GM23248 (cell line): ENCODE data around the gene FNDC3B. TPM values are rescaled to one million over a fixed set of nuclear protein-coding genes. Genes with fewer than 3 reads are reported as not detected.

Experiments
- DNase-seq: peaks from one replicate; pipeline ENCODE4 v3.0.0-alpha.2; 2015
- H2AFZ ChIP-seq: fragments of 200-600 bp; sonication (generic); 2 replicates; pipeline ENCODE4 v1.6.1; 2016; ENCODE audit warnings: antibody characterized with exemption
- H3F3A ChIP-seq: fragments of 200-600 bp; sonication (generic); 2 replicates; pipeline ENCODE4 v1.6.1; 2016; ENCODE audit warnings: mild to moderate bottlenecking, antibody characterized with exemption, mixed run types; ENCODE audit not compliant: insufficient read depth
- H3K27ac ChIP-seq: fragments of 200-600 bp; sonication (generic); 2 replicates; pipeline ENCODE4 v1.5.1; 2016; ENCODE audit warnings: mild to moderate bottlenecking
- H3K27me3 ChIP-seq: fragments of 200-600 bp; sonication (generic); replicated peaks from 2 replicates; pipeline ENCODE4 v1.6.1; 2016; ENCODE audit warnings: mild to moderate bottlenecking; ENCODE audit not compliant: insufficient read depth
- H3K36me3 ChIP-seq: fragments of 200-600 bp; sonication (generic); 2 replicates; pipeline ENCODE4 v1.6.1; 2016; ENCODE audit warnings: low read depth, mild to moderate bottlenecking
- H3K4me1 ChIP-seq: fragments of 200-600 bp; sonication (generic); 2 replicates; pipeline ENCODE4 v1.6.1; 2016; ENCODE audit warnings: mild to moderate bottlenecking; ENCODE audit not compliant: insufficient read depth
- H3K4me2 ChIP-seq: fragments of 200-600 bp; sonication (generic); one replicate; pipeline ENCODE4 v1.6.1; 2016; ENCODE audit warnings: mild to moderate bottlenecking; ENCODE audit not compliant: unreplicated experiment
- H3K4me3 ChIP-seq: fragments of 200-600 bp; sonication (generic); 2 replicates; pipeline ENCODE4 v1.5.1; 2016; ENCODE audit warnings: mild to moderate bottlenecking
- H3K79me2 ChIP-seq: fragments of 200-600 bp; sonication (generic); 2 replicates; pipeline ENCODE4 v1.6.1; 2016; ENCODE audit warnings: mild to moderate bottlenecking; ENCODE audit not compliant: insufficient read depth
- H3K9ac ChIP-seq: fragments of 200-600 bp; sonication (generic); 2 replicates; pipeline ENCODE4 v1.6.1; 2016; ENCODE audit warnings: mild to moderate bottlenecking
- H3K9me2 ChIP-seq: fragments of 200-600 bp; sonication (generic); 2 replicates; pipeline ENCODE4 v1.6.1; 2016; ENCODE audit warnings: mixed run types, mild to moderate bottlenecking, moderate library complexity; ENCODE audit not compliant: insufficient read depth
- H3K9me3 ChIP-seq: fragments of 200-600 bp; sonication (generic); one replicate; pipeline ENCODE4 v1.6.1; 2017; ENCODE audit warnings: low read depth
- H4K20me1 ChIP-seq: fragments of 200-600 bp; sonication (generic); 2 replicates; pipeline ENCODE4 v1.6.0; 2016; ENCODE audit not compliant: insufficient read depth
- EZH2 ChIP-seq: fragments of 200-600 bp; sonication (generic); IDR thresholded peaks from 2 replicates; pipeline ENCODE4 v1.6.1; 2018; ENCODE audit warnings: antibody characterized with exemption, mild to moderate bottlenecking; ENCODE audit not compliant: insufficient read depth, poor library complexity, severe bottlenecking
- EZH2phosphoT487 ChIP-seq: fragments of 200-600 bp; sonication (generic); IDR thresholded peaks from 2 replicates; pipeline ENCODE4 v1.6.1; 2018; ENCODE audit warnings: antibody characterized with exemption, moderate library complexity, mild to moderate bottlenecking, low read depth; ENCODE audit not compliant: insufficient read depth
- WGBS, 2 experiments: methylation state at CpG; one replicate each; pipeline ENCODE4 v1.1.6; 2015 to 2017; ENCODE audit warnings: low lambda C conversion rate in 2 of 2, low coverage in 1 of 2; ENCODE audit errors: missing lambda C conversion rate in 2 of 2; 5-methylcytosine and 5-hydroxymethylcytosine counted together
- in situ Hi-C: fragments of 300-500 bp; cut with MboI; formaldehyde crosslinking; loops from 2 replicates; pipeline ENCODE4 v1.15.0; 2020
- polyA plus RNA-seq: library from polyadenylated mRNA; unstranded; fragments of >200 nt; fragmentation: Nextera tagmentation; extraction: Ambion mirVana; gene quantifications from 2 replicates; pipeline ENCODE4 v1.2.1, GENCODE V29; 2016
- total RNA-seq: library from RNA; depleted of rRNA; stranded (reverse); fragments of >200 nt; shearing (Covaris generic); gene quantifications from 2 replicates; pipeline ENCODE4 v1.2.3, GENCODE V29; 2014

The FNDC3B gene
- total and polyA plus RNA-seq, 2 experiments from 2014 or later = 85.5 to 123 TPM

DNA sequence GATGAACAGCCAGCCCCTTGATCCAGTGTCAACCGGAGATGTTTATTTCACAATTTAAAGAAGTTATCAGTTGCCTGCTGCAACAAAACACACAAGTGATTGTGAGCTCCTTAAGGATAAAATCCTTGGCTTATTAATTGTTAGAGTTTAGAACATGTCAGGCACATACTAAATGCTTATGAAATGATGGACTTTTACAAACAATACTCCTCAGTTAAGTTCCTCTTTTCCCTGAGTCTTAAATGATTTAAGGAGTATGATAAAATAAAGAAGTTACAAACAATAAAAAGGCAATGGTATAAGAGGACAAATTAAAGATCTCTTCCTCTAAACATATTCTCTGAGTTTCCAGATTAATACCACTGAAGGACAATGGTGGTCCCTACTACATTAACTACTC is 403.2 kb downstream of the FNDC3B start:
- Histone ChIP-seq H3K4me3 (no peak overlapping the region), H3F3A (no peaks in the 10 kb centered on the region), H3K27ac (no peak overlapping the region), H3K79me2 (no peaks in the 10 kb centered on the region), H4K20me1 (no peaks in the 10 kb centered on the region), H3K9me3 (no peaks in the 10 kb centered on the region), H3K9me2 (no peaks in the 10 kb centered on the region), H3K4me1 (no peaks in the 10 kb centered on the region), H3K27me3 (peaks cover 82% of the 10 kb centered on the region), H2AFZ (no peak overlapping the region), H3K4me2 (no peak overlapping the region), H3K36me3 (no peaks in the 10 kb centered on the region), H3K9ac (no peak overlapping the region)
- DNase-seq = no peak
- TF ChIP-seq EZH2phosphoT487 = no peak
- TF ChIP-seq EZH2 = no peak
- in situ Hi-C loops = no loop called here
- 33 to 47% methylated on average over 1 of the region's 1 CpG for WGBS, 2 experiments

DNA sequence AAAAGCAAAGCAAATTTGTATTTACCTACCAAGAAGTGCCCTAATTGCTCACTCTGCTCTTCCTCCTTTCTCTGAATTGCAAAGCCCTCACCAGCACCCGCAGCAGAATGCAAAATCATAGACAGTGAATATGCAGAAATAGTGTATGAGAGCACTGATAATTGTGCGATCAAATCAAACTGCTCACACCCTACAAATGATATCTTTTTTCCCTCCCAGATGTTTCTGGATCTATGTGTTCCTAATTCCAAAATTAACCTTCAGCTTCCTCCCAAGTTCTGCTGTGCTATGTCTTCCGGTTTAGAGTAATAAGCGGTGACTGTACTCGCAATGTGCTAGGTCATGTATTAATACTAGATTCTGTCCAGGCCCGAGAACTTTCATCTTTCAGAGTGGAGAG is 405.4 kb downstream of the FNDC3B start:
- no peak for TF ChIP-seq EZH2phosphoT487
- TF ChIP-seq EZH2 = no peak
- Histone ChIP-seq H4K20me1 (no peaks in the 10 kb centered on the region), H3K9me3 (no peaks in the 10 kb centered on the region), H2AFZ (no peak overlapping the region), H3K27ac (no peak overlapping the region), H3K79me2 (no peaks in the 10 kb centered on the region), H3K27me3 (peaks cover 83% of the 10 kb centered on the region), H3K4me1 (no peaks in the 10 kb centered on the region), H3K4me2 (no peak overlapping the region), H3K4me3 (no peak overlapping the region), H3K36me3 (no peaks in the 10 kb centered on the region), H3K9me2 (no peaks in the 10 kb centered on the region), H3F3A (no peaks in the 10 kb centered on the region), H3K9ac (no peak overlapping the region)
- WGBS, 2 experiments = 54 to 55% methylated on average over 6 of the region's 6 CpGs
- in situ Hi-C loops = no loop called here
- no peak for DNase-seq

DNA sequence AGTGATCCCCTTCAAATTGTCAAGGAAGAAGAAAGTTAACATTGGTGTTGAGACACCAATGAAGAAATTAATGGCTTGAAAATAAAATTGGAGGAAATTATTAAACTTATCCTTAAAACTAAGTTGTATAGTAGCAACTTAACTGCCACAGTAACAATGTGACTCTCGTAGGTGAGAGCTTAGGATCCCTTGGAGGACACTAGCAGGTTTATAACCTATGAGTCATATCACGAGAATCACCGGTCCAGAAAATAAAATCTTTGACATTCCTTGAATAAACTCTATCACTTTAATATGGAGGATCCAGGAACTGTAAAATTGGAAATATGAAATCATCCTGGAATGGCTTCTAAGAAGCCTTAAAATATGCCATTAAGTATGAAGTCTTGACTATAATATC is 406.8 kb downstream of the FNDC3B start:
- H3K4me2 ChIP-seq = no peak overlapping the region
- no peak overlapping the region for H2AFZ ChIP-seq
- no peaks in the 10 kb centered on the region for H3K79me2 ChIP-seq
- no peak overlapping the region for H3K9ac ChIP-seq
- H3F3A ChIP-seq = no peaks in the 10 kb centered on the region
- H4K20me1 ChIP-seq = no peaks in the 10 kb centered on the region
- no peaks in the 10 kb centered on the region for H3K9me2 ChIP-seq
- H3K9me3 ChIP-seq = no peaks in the 10 kb centered on the region
- no peaks in the 10 kb centered on the region for H3K36me3 ChIP-seq
- DNase-seq = no peak
- H3K4me1 ChIP-seq = no peaks in the 10 kb centered on the region
- no peak overlapping the region for H3K27ac ChIP-seq
- peaks cover 82% of the 10 kb centered on the region for H3K27me3 ChIP-seq
- TF ChIP-seq EZH2 = no peak
- no peak for TF ChIP-seq EZH2phosphoT487
- H3K4me3 ChIP-seq = no peak overlapping the region
- in situ Hi-C loops = no loop called here
- WGBS, 2 experiments = 82 to 86% methylated on average over 3 of the region's 3 CpGs

DNA sequence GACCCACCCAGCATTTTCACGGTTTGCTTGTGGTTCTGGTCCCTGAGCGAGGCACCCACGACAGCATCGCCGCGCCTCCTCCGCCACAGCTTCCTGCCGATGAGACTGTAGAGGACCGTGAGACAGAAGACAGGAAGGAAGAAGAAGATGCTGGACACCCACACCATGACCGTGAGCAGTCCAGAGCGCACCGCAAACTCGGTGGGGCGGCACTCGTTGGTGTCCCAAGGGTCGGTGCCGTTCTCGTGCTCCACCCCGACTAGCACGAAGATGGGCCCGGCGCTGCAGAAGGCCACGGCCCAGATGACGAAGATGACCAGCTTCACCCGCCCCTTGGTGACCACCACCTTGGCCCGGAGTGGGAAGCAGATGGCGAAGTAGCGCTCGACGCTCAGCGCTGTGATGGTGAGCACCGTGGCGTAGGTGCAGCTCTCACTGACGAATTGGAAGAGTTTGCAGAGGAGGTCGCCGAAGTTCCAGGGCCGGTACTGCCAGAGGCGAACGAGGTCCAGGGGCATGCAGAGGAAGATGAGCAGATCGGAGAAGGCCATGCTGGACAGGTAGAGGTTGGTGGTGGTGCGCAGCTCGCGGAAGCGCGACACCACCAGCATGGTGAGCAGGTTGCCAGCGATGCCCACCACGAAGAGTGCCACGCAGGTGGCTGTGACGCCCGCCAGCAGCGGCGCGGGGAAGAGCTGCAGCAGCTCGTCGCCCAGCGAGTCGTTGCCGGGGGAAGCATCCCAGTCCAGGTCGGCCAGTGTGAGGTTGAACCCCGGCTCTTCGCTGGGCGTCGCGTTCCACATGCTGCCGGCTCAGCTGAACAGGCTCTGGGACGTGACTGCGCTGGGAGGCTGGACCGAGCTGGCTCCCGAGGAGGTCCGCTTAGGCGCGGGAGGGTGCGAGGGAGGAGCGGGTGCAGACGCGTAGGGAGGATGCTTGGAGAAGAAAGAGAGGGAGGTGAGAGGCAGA is 408.5 kb downstream of the FNDC3B start, which contains the start of gene GHSR:
Gene GHSR, minus strand, starts transcription at position 846 of the 969 bp plus-strand sequence. Its CDS starts 43 bp downstream, at position 803.
- H3F3A ChIP-seq = no peaks in the 10 kb centered on the region
- H3K4me3 ChIP-seq = no peak within 1 kb of the TSS
- no peak within 1 kb of the TSS for H3K27ac ChIP-seq
- H3K4me1 ChIP-seq = no peaks in the 10 kb centered on the region
- in situ Hi-C loops = no loop called here
- H2AFZ ChIP-seq = no peak within 1 kb of the TSS
- no peaks in the 10 kb centered on the region for H4K20me1 ChIP-seq
- peaks cover 72% of the 10 kb centered on the region for H3K27me3 ChIP-seq
- H3K36me3 ChIP-seq = no peaks in the 10 kb centered on the region
- 11 to 12% methylated on average over 75 to 76 of the region's 76 CpGs for WGBS, 2 experiments
- no peak within 1 kb of the TSS for H3K4me2 ChIP-seq
- no peaks in the 10 kb centered on the region for H3K9me3 ChIP-seq
- H3K79me2 ChIP-seq = no peaks in the 10 kb centered on the region
- no peak for DNase-seq
- no peak within 1 kb of the TSS for H3K9ac ChIP-seq
- H3K9me2 ChIP-seq = no peaks in the 10 kb centered on the region
- TF ChIP-seq EZH2phosphoT487 (no peak), EZH2 (no peak)
